ENCODE measurements around the gene GLIS1.

The GLIS1 gene

GRCh38 chr1:53502641-53503432, 236.1 kb downstream of the GLIS1 start:
- in situ Hi-C loops (cut with MboI; ENCODE audit: low sequenced_read_pairs), result no loop called here

GRCh38 chr1:53501065-53502005, 237.6 kb downstream of the GLIS1 start:
- in situ Hi-C loops (cut with MboI; ENCODE audit: low sequenced_read_pairs), result no loop called here

GRCh38 chr1:53500204-53501064, 238.5 kb downstream of the GLIS1 start:
- in situ Hi-C loops (cut with MboI; ENCODE audit: low sequenced_read_pairs), result no loop called here

- in situ Hi-C loops (cut with MboI; ENCODE audit: low sequenced_read_pairs), result no loop called here
Measured at GRCh38 chr1:53499257-53500203, 239.4 kb downstream of the GLIS1 start.

GRCh38 chr1:53498555-53499131, 240.3 kb downstream of the GLIS1 start:
- in situ Hi-C loops (cut with MboI; ENCODE audit: low sequenced_read_pairs), result no loop called here

GRCh38 chr1:53495633-53496345, 243.2 kb downstream of the GLIS1 start:
- in situ Hi-C loops (cut with MboI; ENCODE audit: low sequenced_read_pairs), result no loop called here

- in situ Hi-C loops (cut with MboI; ENCODE audit: low sequenced_read_pairs), result no loop called here
Measured at GRCh38 chr1:53490351-53490750, 248.6 kb downstream of the GLIS1 start.

GRCh38 chr1:53486395-53487026, 252.5 kb downstream of the GLIS1 start:
- in situ Hi-C loops (cut with MboI; ENCODE audit: low sequenced_read_pairs), result no loop called here

GRCh38 chr1:53485478-53486394, 253.2 kb downstream of the GLIS1 start:
- in situ Hi-C loops (cut with MboI; ENCODE audit: low sequenced_read_pairs), result no loop called here

GRCh38 chr1:53484705-53485477, 254.1 kb downstream of the GLIS1 start:
- in situ Hi-C loops (cut with MboI; ENCODE audit: low sequenced_read_pairs), result no loop called here

GRCh38 chr1:53483656-53484055, 255.3 kb downstream of the GLIS1 start:
- in situ Hi-C loops (cut with MboI; ENCODE audit: low sequenced_read_pairs), result no loop called here

GRCh38 chr1:53483170-53483569, 255.8 kb downstream of the GLIS1 start:
- in situ Hi-C loops (cut with MboI; ENCODE audit: low sequenced_read_pairs), result no loop called here

GRCh38 chr1:53482441-53483153, 256.4 kb downstream of the GLIS1 start:
- in situ Hi-C loops (cut with MboI; ENCODE audit: low sequenced_read_pairs), result no loop called here

- in situ Hi-C loops (cut with MboI; ENCODE audit: low sequenced_read_pairs), result no loop called here
Measured at GRCh38 chr1:53481456-53481855, 257.5 kb downstream of the GLIS1 start.

GRCh38 chr1:53480678-53481077, 258.3 kb downstream of the GLIS1 start:
- in situ Hi-C loops (cut with MboI; ENCODE audit: low sequenced_read_pairs), result no loop called here

- in situ Hi-C loops (cut with MboI; ENCODE audit: low sequenced_read_pairs), result no loop called here
Measured at GRCh38 chr1:53478502-53478818, 260.5 kb downstream of the GLIS1 start.

Data from HL-60/S4 treated with phorbol 12-myristate 13-acetate at 8.2 ng/mL for 4 days and 3 days (cell line).